GM12801 (cell line): ENCODE results near the gene ARL9.

Experiments used
- TF ChIP-seq, protein P1 (sequence below): IDR thresholded peaks from one replicate; pipeline ENCODE4 v1.5.1; 2011; ENCODE audit warnings: control low read depth; ENCODE audit not compliant: insufficient read length; ENCODE audit errors: extremely low read depth

Gene ARL9

GRCh38 chr4:56511098-56511497 is 5.5 kb downstream of the ARL9 start:
- TF ChIP-seq, protein P1, sequence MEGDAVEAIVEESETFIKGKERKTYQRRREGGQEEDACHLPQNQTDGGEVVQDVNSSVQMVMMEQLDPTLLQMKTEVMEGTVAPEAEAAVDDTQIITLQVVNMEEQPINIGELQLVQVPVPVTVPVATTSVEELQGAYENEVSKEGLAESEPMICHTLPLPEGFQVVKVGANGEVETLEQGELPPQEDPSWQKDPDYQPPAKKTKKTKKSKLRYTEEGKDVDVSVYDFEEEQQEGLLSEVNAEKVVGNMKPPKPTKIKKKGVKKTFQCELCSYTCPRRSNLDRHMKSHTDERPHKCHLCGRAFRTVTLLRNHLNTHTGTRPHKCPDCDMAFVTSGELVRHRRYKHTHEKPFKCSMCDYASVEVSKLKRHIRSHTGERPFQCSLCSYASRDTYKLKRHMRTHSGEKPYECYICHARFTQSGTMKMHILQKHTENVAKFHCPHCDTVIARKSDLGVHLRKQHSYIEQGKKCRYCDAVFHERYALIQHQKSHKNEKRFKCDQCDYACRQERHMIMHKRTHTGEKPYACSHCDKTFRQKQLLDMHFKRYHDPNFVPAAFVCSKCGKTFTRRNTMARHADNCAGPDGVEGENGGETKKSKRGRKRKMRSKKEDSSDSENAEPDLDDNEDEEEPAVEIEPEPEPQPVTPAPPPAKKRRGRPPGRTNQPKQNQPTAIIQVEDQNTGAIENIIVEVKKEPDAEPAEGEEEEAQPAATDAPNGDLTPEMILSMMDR = no peak

DNA sequence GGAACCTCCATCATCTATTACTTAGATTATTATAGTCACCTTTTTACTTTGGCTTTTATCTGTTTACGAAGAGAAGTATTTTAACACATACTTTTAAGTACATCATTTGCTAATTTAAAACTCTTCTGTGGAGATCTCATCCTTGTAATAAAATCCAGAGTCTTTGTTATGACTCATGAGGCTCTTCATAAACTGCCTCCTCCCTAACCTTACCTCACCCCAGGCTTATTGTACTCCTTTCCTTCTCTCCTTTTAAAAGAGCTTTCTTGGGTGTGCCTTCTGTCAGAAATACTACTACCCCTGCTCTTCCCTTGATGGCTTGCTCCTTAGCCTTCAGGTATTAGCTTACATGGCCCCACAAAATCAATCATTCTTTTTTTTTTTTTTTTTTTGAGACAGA is 6.6 kb downstream of the ARL9 start:
- TF ChIP-seq, protein P1 = no peak

DNA sequence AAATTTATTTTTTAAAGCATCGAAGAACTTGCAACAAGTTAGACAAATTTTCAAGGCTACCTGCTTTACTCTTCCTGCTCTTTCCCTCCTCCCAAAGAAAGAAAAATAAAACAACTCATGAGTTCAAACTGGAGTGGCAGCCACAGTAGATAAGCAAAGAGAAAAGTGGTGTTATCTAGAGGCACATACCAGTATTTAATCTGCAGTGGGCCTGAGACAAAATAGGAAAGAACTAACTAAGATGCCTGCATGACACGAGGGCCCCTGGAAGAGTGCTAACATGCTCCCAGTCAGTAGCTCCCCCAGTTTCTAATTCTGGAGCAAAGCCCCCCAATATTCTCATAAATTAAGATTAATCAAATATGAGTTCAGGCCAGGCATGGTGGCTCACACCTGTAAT is 7.9 kb downstream of the ARL9 start:
- TF ChIP-seq, protein P1 = no peak

DNA sequence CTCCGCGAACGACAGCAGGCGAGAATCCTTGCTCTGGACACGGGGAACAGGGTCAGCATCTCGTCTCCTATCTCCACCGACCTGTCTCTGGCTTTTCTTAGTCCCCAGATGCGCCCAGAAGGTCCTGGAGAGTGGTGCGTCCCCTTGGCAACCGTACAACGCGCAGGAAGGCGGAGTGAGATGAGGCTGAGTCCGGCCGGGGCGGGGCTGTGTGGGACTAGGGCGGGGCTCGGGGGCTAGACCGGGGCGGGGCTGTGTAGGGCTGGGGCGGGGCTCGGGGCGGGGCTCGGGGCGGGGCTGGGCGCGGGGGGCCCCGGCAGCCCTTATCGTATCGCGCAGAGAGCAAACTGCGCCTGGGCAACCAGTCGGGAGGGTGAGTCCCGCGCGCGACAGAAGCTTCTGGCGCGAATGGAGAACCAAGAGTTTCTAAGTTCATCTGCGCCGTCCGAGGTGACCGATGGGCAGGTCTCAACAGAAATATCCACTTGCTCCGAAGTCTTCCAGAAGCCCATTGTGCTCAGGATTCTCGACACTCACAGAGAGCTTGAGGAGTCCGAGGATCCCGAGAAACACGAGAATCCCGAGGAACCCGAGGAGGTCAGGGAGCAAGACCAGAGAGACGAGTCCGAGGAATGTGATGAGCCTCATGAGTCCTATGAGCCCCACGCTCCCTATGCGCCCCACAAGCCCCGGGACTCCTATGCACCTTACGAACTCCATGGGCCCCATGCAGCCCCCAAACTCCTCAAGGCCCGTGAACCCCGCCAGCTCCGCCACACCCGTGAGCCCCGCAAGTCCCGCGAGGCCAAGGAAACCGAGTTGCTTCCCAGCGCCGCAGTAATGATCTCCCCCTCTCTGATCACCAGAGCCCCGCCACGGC is 24.9 kb downstream of the ARL9 start:
- TF ChIP-seq, protein P1 = no peak

DNA sequence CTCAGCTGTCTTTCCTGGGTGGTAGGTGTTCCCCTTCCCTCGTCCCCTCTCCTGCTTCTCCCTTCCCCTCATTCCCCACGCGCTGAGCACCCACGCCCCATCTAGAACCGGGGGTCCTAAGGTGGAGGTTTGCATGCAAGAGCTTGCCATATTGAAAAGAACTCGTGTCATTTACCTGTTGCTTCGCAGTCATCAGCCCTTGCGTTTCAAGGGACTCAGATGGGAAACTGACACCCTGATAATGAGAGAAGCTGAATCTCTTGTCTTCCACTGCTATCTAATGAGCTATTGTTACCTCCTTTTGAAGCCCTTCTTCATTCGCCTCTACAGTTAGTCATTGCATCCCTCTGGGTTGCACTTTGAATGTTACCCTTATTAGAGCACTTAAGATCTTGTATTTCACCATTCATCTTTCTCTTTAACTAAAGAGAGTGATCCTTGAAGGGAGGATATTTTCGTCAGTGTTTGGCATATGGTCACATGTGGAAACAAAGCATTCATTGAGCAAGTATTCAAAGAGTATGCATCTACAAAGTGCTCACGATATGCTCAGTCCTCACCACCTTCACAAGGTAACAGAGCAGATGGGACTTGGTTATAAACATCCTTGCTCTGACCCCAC is 25.7 kb downstream of the ARL9 start:
- TF ChIP-seq, protein P1 = no peak

DNA sequence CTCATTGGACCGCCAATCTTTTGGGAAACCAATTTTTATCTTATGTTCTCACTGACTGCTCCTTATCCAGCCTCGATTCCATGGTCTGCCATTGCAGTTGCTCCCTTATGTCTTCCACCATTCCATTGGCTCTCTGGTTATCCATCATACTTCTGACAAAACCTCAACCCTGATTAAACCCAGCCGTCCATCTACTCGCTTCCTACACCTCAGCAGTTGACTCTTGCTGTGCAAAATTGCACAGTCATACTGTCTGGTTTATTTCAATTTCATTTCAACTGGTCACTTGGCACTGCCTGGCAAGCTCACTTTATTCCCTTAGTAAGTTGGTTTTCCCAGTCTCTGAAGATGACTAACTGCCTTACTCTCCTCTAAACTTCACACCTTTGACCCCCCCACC is 26.2 kb downstream of the ARL9 start:
- TF ChIP-seq, protein P1 = no peak

- TF ChIP-seq, protein P1 = no peak
Measured at GRCh38 chr4:56532239-56532638, 26.6 kb downstream of the ARL9 start.
